Adrenal gland (tissue), 5 donors: ENCODE measurements around the gene FASTKD1.
"Not testable (repeated sequence)": the region's sequence is repeated elsewhere in the genome, so short reads cannot be mapped to it uniquely, and the experiment has no call there.

ENCODE experiments used
- CTCF ChIP-seq, 6 experiments: fragments of 450-650 bp in 4 of 6; fragments of 200-600 bp in 2 of 6; sonication (generic) in 1 of 6; IDR thresholded peaks; 1 replicate in 5 of 6; 2 replicates in 1 of 6; pipeline versions ENCODE4 v1.5.1 to v1.8.0; 2016 to 2021; ENCODE audit warnings: antibody characterized with exemption in 6 of 6, mild to moderate bottlenecking in 2 of 6, moderate library complexity in 1 of 6
- POLR2A ChIP-seq, 2 donors: fragments of 450-650 bp; IDR thresholded peaks; one replicate each; pipeline ENCODE4 v1.6.1; 2017; ENCODE audit warnings: antibody characterized with exemption in 2 of 2, mild to moderate bottlenecking in 2 of 2, moderate library complexity in 1 of 2
- donor health status: DM: no; HTN: no; CAD: no.

DNA sequence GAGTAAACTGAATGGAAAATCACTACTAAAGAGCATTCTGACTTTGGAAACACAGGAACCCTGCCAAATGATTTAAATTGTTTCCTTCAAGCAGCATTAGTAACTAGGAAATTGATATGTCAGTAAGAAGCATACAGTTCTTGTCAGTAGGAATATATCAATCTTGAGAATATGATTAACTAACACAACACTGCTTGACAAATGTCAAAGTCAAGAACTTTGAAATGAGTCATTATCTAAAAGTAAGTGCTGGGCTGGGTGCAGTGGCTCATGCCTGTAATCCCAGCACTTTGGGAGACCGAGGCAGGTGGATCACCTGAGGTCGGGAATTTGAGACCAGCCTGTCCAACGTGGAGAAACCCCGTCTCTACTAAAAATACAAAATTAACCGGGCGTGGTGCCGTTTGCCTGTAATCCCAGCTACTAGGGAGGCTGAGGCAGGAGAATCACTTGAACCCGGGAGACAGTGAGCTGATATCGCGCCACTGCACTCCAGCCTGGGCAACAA is 57.1 kb downstream of the FASTKD1 start:
- not testable (repeated sequence) for TF ChIP-seq CTCF, POLR2A (IDR thresholded peaks at IDR 0.05)
